SH-SY5Y (cell line): ENCODE data around the gene ARHGEF25.

Experiments used
- GATA2 ChIP-seq: IDR thresholded peaks from 2 replicates; pipeline ENCODE4 v1.6.1; 2011; ENCODE audit warnings: mild to moderate bottlenecking, low read depth, low read length
- GATA3 ChIP-seq: IDR thresholded peaks from 2 replicates; pipeline ENCODE4 v1.6.1; 2011; ENCODE audit warnings: low read depth, mild to moderate bottlenecking, low read length, moderate library complexity

DNA sequence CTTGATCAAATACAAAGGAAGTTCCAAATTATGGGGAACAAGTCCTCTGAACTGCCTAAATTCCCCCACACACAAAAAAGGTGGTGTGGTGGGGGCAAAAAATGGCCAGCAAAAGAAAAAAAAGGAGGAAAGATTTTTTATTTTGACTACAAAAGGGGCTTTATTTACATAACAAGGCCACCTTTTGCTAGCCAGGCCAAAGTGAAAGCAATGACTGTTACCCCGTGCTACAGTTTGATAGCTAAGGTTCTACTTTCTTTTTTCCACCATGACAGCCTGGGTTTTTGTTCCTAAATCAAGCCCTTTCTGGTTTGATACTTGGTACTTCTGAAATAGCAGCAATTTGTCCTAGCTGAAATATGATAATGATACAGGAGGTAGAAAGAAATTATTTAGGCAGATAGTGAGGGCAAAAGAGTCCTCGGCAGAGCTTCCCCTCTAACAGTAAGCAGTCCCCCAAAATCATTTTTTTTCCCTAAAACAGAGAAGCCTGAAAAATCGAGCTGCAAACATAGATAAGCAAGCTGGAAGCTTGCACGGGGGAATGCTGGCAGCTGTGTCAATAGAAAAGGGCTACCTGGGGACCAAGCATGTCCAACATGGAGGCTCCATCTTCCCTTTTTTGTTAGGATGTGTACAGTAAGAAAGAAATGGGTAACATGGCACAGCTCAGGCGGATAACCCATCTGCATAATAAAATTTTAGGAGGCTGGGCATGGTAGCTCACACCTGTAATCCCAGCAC lies 30.6 kb downstream of the ARHGEF25 start:
- no peak for TF ChIP-seq GATA2
- no peak for TF ChIP-seq GATA3
